MM.1S (cell line): Measurements from ENCODE around the gene GRN.
"Not testable (repeated sequence)": the region's sequence is repeated elsewhere in the genome, so short reads cannot be mapped to it uniquely, and the experiment has no call there.

Source experiments
- CTCF ChIP-seq: fragments of 300-600 bp; sonication (generic); IDR thresholded peaks from 2 replicates; pipeline ENCODE4 v1.5.1; 2016; ENCODE audit warnings: antibody characterized with exemption, low read length, mixed read lengths
- EZH2 ChIP-seq: fragments of 300-600 bp; sonication (generic); optimal IDR thresholded peaks from 2 replicates; pipeline ENCODE3; 2017; ENCODE audit warnings: low read depth, mild to moderate bottlenecking, antibody characterized with exemption, low read length, mixed read lengths
- EZH2phosphoT487 ChIP-seq: fragments of 300-600 bp; sonication (generic); IDR thresholded peaks from 2 replicates; pipeline ENCODE4 v1.6.1; 2018; ENCODE audit warnings: antibody characterized with exemption, low read length

GRCh38 chr17:44340553-44340952 lies 4.5 kb upstream of the GRN start:
- not testable (repeated sequence) for TF ChIP-seq CTCF, EZH2, EZH2phosphoT487
